Astrocyte of the spinal cord (primary cell): ENCODE results near the gene PTGDS.

Experiments
- DNase-seq: peaks from one replicate; pipeline ENCODE4 v3.0.0; 2011; ENCODE audit warnings: low read depth, low spot score
- H3K4me3 ChIP-seq: 2 replicates; pipeline ENCODE4 v1.5.1; 2011; ENCODE audit warnings: low read depth, mild to moderate bottlenecking, low read length, moderate library complexity
- in situ Hi-C: cut with HindIII; loops from 2 replicates; pipeline ENCODE4 v1.10.0; 2017; ENCODE audit warnings: low sequenced_read_pairs
- TF ChIP-seq, protein P1 (sequence below): IDR thresholded peaks from 2 replicates; pipeline ENCODE4 v1.5.1; 2012; ENCODE audit warnings: low read depth, mild to moderate bottlenecking, low read length, inconsistent platforms

PTGDS gene

DNA sequence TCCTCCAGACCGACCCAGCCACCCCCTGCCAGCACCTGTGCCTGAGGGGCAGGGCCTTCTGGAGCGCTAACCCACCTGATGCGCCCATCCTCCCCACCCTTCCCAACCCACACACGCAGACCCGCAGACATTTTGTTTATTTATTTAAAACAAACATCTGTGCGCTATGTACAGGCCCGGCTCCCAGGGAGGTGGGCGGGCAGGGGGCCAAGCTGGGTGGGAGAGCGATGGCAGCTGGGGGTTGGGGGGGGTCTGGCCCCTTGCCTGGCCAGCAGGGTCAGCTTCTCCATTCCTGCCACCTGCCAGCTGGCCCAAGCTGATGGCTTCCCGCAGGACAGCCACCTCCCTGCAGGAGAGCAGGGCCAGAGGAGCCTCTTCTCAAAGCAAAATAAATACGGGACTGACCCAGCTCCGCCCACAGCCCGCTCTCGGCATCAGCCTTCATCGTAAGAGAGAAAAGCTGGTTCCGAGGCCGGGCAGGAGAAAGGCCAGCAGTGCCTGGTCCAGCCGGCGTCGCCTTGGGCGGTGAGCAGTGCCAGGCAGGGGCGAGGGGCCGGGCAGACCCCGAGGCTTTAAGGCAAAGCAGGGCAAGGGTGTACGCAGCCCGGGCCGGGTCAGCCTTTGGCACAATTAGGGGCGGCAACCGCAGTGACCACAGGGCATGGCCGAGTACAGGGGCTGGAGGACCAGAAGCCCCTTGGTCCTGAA lies 30.0 kb downstream of the PTGDS start:
- TF ChIP-seq, protein P1, sequence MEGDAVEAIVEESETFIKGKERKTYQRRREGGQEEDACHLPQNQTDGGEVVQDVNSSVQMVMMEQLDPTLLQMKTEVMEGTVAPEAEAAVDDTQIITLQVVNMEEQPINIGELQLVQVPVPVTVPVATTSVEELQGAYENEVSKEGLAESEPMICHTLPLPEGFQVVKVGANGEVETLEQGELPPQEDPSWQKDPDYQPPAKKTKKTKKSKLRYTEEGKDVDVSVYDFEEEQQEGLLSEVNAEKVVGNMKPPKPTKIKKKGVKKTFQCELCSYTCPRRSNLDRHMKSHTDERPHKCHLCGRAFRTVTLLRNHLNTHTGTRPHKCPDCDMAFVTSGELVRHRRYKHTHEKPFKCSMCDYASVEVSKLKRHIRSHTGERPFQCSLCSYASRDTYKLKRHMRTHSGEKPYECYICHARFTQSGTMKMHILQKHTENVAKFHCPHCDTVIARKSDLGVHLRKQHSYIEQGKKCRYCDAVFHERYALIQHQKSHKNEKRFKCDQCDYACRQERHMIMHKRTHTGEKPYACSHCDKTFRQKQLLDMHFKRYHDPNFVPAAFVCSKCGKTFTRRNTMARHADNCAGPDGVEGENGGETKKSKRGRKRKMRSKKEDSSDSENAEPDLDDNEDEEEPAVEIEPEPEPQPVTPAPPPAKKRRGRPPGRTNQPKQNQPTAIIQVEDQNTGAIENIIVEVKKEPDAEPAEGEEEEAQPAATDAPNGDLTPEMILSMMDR, result no peak
- in situ Hi-C loops, result no loop called here
- peak; percentile 57 for DNase-seq
- no peak overlapping the region for H3K4me3 ChIP-seq

DNA sequence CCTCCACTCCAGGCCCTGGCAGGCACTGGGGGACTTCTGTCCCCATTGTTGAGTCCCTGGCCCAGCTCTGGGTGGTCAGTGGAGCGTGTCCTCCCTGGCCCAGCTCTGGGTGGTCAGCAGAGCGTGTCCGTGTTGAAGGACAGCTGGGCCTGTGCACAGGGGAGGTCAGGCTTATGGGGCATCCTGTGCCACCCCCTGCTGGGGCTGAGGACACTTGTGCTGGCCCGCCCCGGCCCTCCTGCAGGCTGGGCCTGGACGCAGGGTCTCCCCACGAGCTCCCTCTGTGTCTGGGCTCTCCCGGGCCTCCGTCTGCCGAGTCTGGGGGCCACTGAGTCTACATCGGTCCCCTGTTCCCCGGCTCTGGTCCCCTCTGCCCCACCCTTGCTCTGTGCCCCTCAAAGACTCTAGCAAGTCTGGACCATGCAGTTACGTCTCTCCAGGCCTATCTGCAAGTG lies 30.5 kb downstream of the PTGDS start:
- in situ Hi-C loops, result no loop called here
- DNase-seq, result no peak
- no peak overlapping the region for H3K4me3 ChIP-seq
- TF ChIP-seq, protein P1, result no peak

- in situ Hi-C loops, result no loop called here
- no peak overlapping the region for H3K4me3 ChIP-seq
- DNase-seq, result no peak
- TF ChIP-seq, protein P1, result no peak
Measured at GRCh38 chr9:137008312-137008711, 31.0 kb downstream of the PTGDS start.

- no peak for DNase-seq
- in situ Hi-C loops, result no loop called here
- TF ChIP-seq, protein P1, result no peak
- no peak overlapping the region for H3K4me3 ChIP-seq
Measured at GRCh38 chr9:137009217-137009616, 31.9 kb downstream of the PTGDS start.

- in situ Hi-C loops, result no loop called here
- TF ChIP-seq, protein P1, result no peak
- DNase-seq, result no peak
- no peak overlapping the region for H3K4me3 ChIP-seq
Measured at GRCh38 chr9:137009938-137010732, 32.8 kb downstream of the PTGDS start.

- in situ Hi-C loops, result no loop called here
- TF ChIP-seq, protein P1, result no peak
- no peak for DNase-seq
- H3K4me3 ChIP-seq, result no peak overlapping the region
Measured at GRCh38 chr9:137011156-137011555, 33.9 kb downstream of the PTGDS start.
